ENCODE data around the gene CIDEB. TPM values are rescaled to one million over a fixed set of nuclear protein-coding genes. Genes with fewer than 3 reads are reported as not detected.

CIDEB gene
- total and polyA plus RNA-seq, 2 of the 13 experiments (the other 11 are each of a cell fraction or from before 2014, with no cell fraction given): 35.8 to 110 TPM

- peak; percentile 69; the same call in 1 of the 2 replicates for TF ChIP-seq ZNF800 (CRISPR knock-in tag; IDR thresholded peaks at IDR 0.05)
- peak; percentile 94 for TF ChIP-seq SMARCC2 (IDR thresholded peaks at IDR 0.05)
- 0 out of 2 replicates have a peak, but pooled peaks have one; percentile 38 for TF ChIP-seq HNF1A (IDR thresholded peaks at IDR 0.05; ENCODE audit: low read depth)
- peak; percentile 75; the same call in 1 of the 2 replicates for TF ChIP-seq HNF1A (CRISPR knock-in tag; IDR thresholded peaks at IDR 0.05; ENCODE audit: borderline replicate concordance)
- TF ChIP-seq ZNF136 (CRISPR knock-in tag; IDR thresholded peaks at IDR 0.05; ENCODE audit: low read depth): peak; percentile 97
- TF ChIP-seq ZNF275 (CRISPR knock-in tag; IDR thresholded peaks at IDR 0.05; ENCODE audit: borderline replicate concordance): no peak
- 0 out of 2 replicates have a peak, but pooled peaks have one; percentile 82 for TF ChIP-seq ZNF101 (CRISPR knock-in tag; IDR thresholded peaks at IDR 0.05; ENCODE audit: borderline replicate concordance, low read depth)
- no peak for TF ChIP-seq ZFP62 (CRISPR knock-in tag; IDR thresholded peaks at IDR 0.05)
- peak; percentile 98 for TF ChIP-seq RARG (CRISPR knock-in tag; IDR thresholded peaks at IDR 0.05; ENCODE audit: low read depth)
- peak; percentile 60; the same call in 1 of the 2 replicates for TF ChIP-seq ZNF776 (CRISPR knock-in tag; IDR thresholded peaks at IDR 0.05)
- TF ChIP-seq MEIS1 (CRISPR knock-in tag; IDR thresholded peaks at IDR 0.05; ENCODE audit: borderline replicate concordance): peak; percentile 96
- no peak for TF ChIP-seq ZNF431 (CRISPR knock-in tag; IDR thresholded peaks at IDR 0.05; ENCODE audit: borderline replicate concordance, low read depth)
- no peak for TF ChIP-seq CERS6 (CRISPR knock-in tag; IDR thresholded peaks at IDR 0.05)
- TF ChIP-seq ZMAT3 (CRISPR knock-in tag; conservative IDR thresholded peaks at IDR 0.05): peak; percentile 36
- TF ChIP-seq TOE1 (CRISPR knock-in tag; IDR thresholded peaks at IDR 0.05): peak; percentile 98
- TF ChIP-seq SMC3 (IDR thresholded peaks at IDR 0.05; ENCODE audit: low read length): peak; percentile 75
- TF ChIP-seq ZNF629 (CRISPR knock-in tag; conservative IDR thresholded peaks at IDR 0.05): peak; percentile 52
- no peak for TF ChIP-seq ZNF672 (CRISPR knock-in tag; IDR thresholded peaks at IDR 0.05)
- peak; percentile 38 for TF ChIP-seq ZNF547 (CRISPR knock-in tag; IDR thresholded peaks at IDR 0.05)
- TF ChIP-seq ZNF558 (CRISPR knock-in tag; IDR thresholded peaks at IDR 0.05; ENCODE audit: borderline replicate concordance): no peak
- peak; percentile 98 for TF ChIP-seq SMAD3 (CRISPR knock-in tag; IDR thresholded peaks at IDR 0.05)
These were observed at the start of gene CIDEB (continued) for GRCh38 chr14:24307575-24308341.

Data from HepG2 (cell line).